Head of caudate nucleus (tissue), 42 donors: ENCODE results near the gene SH3PXD2A.

Experiments used
- DNase-seq, 42 donors: peaks; one replicate each; pipeline versions ENCODE4 v3.0.0 to v3.0.0-alpha.2; 2020 to 2021; ENCODE audit warnings: mixed read lengths in 7 of 42
- intact Hi-C: fragments of 100-400 bp; cut with DNase I; formaldehyde crosslinking; loops from one replicate; pipeline ENCODE4 v1.15.0; 2022

The SH3PXD2A gene

GRCh38 chr10:103583871-103584215, 271.5 kb downstream of the SH3PXD2A start:
- intact Hi-C loops: no loop called here
- no peak for DNase-seq

DNA sequence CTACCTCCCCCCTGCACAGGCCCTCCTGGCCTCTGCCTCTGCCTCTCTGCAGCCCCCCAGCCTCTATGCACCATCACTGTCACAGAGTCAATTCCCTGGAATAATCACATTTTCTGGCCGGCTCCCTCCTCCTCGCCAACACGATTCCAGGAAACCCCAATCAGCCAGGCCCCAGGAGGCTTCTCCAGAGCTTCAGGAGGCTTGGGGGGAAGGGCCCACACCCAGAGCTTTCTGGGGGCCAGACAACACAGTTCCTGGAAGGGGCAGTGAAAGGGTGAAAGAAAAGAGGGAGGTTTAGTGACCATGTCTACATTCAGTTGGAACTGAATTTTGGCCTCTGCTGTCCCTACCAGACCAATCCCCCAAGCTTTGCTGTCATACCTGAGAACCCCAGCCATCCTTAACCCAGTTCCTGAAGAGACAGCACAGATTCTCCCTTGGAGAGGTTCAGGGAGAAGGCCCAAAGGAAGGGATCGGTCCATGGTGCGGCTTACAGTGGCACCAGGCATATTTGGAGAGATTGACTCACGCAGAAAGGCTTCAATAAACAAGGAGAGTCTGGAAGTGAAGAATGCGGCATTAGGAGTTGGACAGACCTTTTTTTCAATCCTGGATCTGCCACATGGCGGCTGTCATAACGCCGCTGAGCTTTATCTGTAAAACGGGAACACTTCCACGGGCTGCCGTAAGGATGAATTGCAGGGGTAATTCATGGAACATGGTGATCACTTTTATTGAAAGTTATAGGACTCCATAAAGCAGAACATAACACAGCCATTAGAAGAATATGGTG, 272.8 kb downstream of the SH3PXD2A start:
- intact Hi-C loops: no loop called here

DNA sequence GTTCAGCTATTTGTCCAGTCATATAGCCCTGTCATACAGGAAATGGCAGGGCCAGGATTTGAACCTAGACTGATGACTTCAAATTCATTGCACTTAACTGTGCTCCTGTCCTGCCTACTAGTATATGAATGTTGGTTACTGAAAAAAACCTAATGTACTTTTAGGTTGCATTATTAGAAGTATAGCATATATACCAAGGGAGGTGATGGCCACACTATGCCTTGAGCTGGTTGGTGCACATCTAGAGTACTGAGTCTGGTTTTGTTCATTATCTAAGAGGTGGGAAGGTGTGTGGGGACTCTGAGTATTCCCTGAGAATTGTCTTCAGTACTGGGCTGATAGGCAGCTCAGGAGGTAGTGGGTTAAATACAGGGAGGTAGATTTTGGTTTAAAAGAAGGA, 273.9 kb downstream of the SH3PXD2A start:
- intact Hi-C loops: no loop called here
- DNase-seq: no peak

More for the DNA sequence above, 272.8 kb downstream of the SH3PXD2A start:
- DNase-seq: no peak

DNA sequence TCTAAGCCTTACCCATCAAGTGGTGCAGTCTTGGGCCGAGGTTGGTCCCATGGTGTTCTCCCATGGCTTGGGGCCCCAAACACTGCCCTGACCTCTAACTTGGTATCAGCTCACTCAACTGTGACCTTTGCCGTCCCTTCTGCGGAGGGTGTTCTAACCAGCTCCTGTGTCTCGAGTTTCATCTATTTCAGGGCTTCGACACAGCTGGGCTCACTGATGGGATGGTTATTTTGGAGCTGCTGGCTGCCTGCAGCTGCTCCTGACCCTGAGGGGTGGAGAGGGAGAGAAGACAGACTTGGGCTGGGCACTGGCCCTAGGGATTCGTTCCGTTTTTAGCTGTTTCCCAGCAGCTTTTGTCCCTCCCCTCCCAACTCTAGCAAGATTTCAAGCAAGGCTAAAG, 274.9 kb downstream of the SH3PXD2A start:
- intact Hi-C loops: no loop called here
- no peak for DNase-seq

DNA sequence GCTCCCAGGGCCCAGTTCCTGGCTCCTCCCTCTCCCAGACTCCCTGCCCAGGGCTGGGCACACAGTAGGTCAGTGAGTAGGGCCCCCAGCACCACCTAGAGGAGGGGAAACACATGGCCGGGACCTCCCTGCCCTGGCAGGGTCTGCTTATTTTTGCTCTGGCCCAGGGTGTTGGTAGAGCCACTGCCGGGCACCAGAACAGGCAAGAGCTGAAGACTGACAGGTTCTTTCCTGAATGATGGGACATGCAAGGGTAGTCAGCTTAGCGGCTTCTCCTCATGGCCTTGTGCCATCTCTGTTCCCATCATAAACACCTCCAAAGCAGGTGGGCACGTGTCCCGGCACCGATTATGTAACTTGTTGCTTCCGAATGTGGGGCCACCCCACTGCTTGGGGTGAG, 275.4 kb downstream of the SH3PXD2A start:
- intact Hi-C loops: no loop called here
- no peak for DNase-seq

- intact Hi-C loops: no loop called here
Observed at GRCh38 chr10:103578782-103579382, 276.5 kb downstream of the SH3PXD2A start.

GRCh38 chr10:103576862-103577261, 278.5 kb downstream of the SH3PXD2A start:
- DNase-seq: no peak
- intact Hi-C loops: no loop called here

More at GRCh38 chr10:103578782-103579382, 276.5 kb downstream of the SH3PXD2A start:
- DNase-seq: no peak

DNA sequence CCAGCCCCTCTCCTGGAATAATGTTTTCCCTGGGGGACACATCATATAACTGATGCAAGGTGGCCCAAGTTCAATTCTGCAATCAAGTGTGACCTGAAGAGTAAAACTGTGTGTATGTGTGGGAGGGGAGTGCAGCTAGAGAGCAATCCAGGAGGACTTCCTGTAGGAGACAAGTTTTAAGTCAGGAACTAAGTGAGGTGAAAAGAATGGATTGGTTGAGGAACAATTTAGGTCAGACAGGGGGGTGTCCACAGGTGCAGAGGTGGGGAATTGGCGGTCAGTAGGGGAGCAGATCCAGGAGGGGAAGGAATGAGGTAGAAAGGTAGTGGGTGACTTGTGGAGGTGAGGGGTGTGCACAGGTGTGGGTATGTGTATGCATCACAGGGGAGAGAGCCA, 279.3 kb downstream of the SH3PXD2A start:
- DNase-seq: no peak
- intact Hi-C loops: no loop called here

DNA sequence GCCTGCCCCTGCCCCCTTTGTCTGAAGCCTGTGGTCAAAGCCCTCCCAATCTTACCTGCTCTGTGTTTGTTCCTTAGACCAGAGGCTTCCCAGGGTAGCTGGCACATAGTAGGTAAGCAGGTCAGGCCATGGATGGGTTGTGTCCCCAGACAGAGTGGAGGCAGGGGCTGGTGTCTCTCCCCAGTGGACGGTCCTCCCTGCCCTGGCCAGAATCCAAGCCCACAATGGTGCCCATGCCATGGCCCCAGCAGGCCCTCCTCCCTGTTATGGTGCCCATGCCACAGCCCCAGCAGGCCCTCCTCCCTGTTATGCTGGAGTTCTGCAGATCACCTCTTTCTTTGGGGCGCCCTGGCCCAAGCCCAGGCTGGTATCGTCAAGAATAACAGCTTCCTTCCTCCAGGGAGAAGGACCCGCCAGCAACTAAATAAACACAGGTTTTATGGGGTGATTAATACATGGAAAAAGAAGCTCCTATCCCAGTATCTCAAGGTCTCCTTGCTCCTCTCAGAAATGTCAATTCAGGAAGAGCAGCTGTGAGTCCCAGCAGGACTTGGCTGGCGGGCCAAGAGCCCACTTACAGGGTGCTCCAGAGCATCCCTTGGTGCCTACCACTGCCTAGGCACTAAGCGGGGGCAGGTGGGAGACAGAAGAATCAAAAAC, 279.8 kb downstream of the SH3PXD2A start:
- intact Hi-C loops: no loop called here
- DNase-seq: no peak

DNA sequence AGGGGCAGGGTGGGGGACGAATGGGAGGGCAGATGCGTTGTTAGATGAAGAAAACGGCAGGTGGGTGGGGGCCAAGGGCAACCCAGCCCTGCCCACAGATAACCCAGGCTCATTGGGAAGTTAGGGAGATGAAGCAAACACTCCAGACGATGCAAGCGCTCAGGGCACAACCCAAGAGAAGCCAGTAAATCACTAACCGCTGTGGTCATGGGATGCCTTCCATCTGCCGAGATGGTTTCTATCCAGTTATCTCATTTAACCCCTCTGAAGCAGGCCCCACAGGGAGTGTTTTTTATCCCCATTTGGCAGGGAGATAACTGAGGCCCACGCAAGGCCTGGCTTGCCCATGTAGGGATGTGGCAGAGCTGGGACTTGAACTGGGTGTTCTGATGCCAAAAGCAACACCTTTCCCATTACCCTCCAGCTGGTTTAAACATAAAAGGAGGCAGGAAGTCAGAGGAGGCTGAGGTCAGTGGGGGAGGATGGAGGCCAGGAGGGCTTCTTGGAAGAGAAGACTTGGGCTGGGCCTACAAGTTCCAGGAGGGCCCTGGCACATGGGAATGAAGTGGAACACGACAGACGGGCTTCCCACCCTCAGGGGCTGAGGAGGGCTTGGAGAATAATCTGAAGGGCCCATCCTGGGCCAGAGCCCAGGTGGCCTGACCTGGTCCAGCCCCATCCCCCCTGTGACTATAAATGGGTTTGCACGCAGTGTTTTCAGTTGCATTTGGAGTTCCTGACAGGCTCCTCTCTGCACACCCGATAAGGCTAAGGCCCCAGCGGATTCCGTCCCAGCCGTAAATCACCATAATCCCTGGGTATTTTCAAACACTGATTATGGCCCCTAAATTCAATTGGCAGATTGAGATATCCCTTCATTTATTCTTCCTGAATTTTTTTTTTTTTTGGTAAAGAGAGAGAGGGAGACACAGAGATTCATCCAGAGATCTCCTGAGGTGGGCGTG, 281.0 kb downstream of the SH3PXD2A start:
- DNase-seq: no peak

DNA sequence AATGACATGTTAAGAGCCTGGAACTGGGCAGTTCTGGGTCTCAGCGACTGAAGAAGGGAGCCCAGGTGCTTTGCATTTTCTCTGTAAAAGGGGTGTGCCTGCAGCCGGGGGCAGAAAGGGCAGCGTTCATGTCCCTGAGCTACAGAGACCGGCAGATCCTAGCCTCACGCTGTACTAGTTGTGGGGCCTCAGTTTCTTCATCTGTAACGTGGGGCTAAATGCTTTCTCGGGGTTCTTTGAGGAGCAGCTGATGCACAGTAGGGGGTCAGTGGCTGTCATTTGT, 282.2 kb downstream of the SH3PXD2A start:
- intact Hi-C loops: no loop called here
- no peak for DNase-seq

More for the DNA sequence above, 281.0 kb downstream of the SH3PXD2A start:
- intact Hi-C loops: no loop called here

- no peak for DNase-seq
- intact Hi-C loops: no loop called here
Observed at GRCh38 chr10:103572347-103573204, 282.8 kb downstream of the SH3PXD2A start.

DNA sequence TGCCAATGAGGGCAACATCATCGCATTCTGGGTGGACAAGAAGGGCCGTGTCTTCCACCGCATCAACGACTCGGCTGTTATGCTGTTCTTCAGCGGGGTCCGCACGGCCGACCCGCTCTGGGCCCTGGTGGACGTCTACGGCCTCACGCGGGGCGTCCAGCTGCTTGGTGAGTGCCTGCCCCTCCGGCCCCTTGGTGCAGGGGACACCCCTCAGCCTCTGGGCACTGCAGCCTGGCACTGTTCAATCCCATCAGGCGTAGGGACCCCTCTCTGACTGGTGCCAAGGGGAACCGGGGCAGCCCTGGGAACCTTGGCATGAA, 283.8 kb downstream of the SH3PXD2A start:
- no peak for DNase-seq
- intact Hi-C loops: no loop called here

GRCh38 chr10:103570844-103571655, 284.3 kb downstream of the SH3PXD2A start:
- DNase-seq: no peak

GRCh38 chr10:103569896-103570295, 285.5 kb downstream of the SH3PXD2A start:
- intact Hi-C loops: no loop called here
- no peak for DNase-seq

More at GRCh38 chr10:103570844-103571655, 284.3 kb downstream of the SH3PXD2A start:
- intact Hi-C loops: no loop called here

DNA sequence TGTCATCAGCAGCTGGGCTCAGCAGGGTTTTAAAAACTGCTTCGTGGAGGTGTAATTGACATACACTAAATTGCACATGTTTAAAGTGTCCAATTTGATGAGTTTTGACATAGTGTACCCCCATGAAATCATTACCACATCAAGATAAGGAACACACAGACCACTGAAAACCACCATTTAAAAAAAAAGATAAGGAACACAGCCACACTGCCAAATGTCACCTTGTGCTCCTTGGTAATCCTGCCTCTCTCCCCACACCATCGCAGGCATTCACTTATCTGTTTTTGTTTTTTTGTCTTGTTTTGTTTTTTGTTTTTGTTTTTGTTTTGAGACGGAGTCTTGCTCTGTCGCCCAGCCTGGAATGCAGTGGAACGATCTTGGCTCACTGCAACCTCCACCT, 286.9 kb downstream of the SH3PXD2A start:
- no peak for DNase-seq
- intact Hi-C loops: no loop called here

DNA sequence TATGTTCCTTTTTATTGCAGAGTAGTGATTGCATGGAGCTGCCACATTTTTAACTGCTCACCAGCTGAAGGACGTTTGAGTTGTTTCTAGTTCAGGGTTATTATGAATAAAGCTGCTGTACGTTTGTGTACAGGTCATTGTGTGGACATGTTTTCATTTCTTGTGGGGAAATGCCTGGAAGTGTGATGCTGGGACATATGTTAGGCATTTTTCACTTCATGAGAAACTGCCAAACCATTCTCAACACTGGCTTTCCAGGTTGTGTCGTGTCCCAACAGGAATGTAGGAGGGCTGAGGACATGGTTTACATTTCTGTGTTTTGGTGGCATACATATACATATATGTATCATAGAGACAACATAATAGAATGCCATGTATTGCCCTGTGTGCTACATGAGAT, 288.8 kb downstream of the SH3PXD2A start:
- intact Hi-C loops: no loop called here
- DNase-seq: no peak
